ENCODE data around the gene GBX1. TPM values are rescaled to one million over a fixed set of nuclear protein-coding genes. Genes with fewer than 3 reads are reported as not detected.

The GBX1 gene
- total RNA-seq, 1 experiment from 2014 or later: not detected

DNA sequence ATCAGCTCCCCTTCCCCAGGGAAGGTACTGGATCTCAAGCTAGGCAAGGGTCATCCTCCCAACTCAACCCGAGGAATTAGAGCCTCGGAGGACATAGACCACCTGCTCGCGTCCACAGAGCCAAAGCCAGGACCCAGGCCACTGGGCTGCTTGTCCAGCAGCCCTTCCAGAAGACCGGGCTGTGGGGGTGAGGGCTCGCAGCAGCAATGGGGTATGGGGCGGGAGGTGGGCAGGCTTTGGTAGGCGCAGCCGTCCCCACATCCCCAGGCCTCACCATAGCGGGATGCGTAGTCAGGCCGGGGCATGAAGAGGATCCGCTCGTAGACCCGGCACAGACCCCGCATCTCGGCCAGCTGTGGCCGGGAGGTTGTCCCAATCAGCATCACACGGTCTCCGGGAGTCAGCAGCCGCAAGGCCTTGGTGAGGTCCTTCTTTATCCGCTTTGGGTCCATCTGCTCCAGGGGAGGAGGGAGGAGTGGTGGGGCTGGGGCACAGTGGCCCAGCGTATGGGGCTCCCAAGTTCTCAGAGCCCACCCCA lies 24.6 kb upstream of the GBX1 start:
- POLR2A ChIA-PET: no interaction called here
- no TSS peak for BruUV-seq (replicated peaks)
- CTCF ChIA-PET: no interaction called here
- Mint-ChIP-seq H3K4me3 (ENCODE audit: unreplicated experiment) (no peak overlapping the region), H3K27me3 (ENCODE audit: insufficient read depth, unreplicated experiment) (peaks cover 15% of the 10 kb centered on the region), H3K27ac (ENCODE audit: unreplicated experiment) (no peak overlapping the region), H3K4me1 (ENCODE audit: low read depth, unreplicated experiment) (no peaks in the 10 kb centered on the region), H3K36me3 (ENCODE audit: insufficient read depth, unreplicated experiment) (no peaks in the 10 kb centered on the region), H3K9me3 (ENCODE audit: unreplicated experiment) (no peaks in the 10 kb centered on the region)
- no peak for DNase-seq
- intact Hi-C loops (cut with micrococcal nuclease; ENCODE audit: unreplicated experiment): no loop called here
- no peak for TF ChIP-seq CTCF (IDR thresholded peaks at IDR 0.05; ENCODE audit: insufficient read depth in 1 of 2, low read depth in 1 of 2, low read length in 1 of 2, severe bottlenecking in 1 of 2, unreplicated experiment in 1 of 2)
- H3K4me3 ChIP-seq (ENCODE audit: low read depth, low read length): no peak overlapping the region
- peaks cover 3% of the 10 kb centered on the region; the same call in 1 of the 2 replicates for H3K27me3 ChIP-seq (replicated peaks; ENCODE audit: control insufficient read depth, insufficient read depth, low read length)
- no peaks in the 10 kb centered on the region for H3K36me3 ChIP-seq (ENCODE audit: control insufficient read depth, insufficient read depth, low read length)
- no peaks in the 10 kb centered on the region for H3K9me3 ChIP-seq
- no peaks in the 10 kb centered on the region for H3K4me1 ChIP-seq

GRCh38 chr7:151191544-151191943 lies 24.1 kb upstream of the GBX1 start:
- no peak overlapping the region for H3K27ac Mint-ChIP-seq (ENCODE audit: unreplicated experiment)
- no peaks in the 10 kb centered on the region for H3K36me3 Mint-ChIP-seq (ENCODE audit: insufficient read depth, unreplicated experiment)
- H3K27me3 Mint-ChIP-seq (ENCODE audit: insufficient read depth, unreplicated experiment): peaks cover 15% of the 10 kb centered on the region
- no peaks in the 10 kb centered on the region for H3K9me3 Mint-ChIP-seq (ENCODE audit: unreplicated experiment)
- intact Hi-C loops (cut with micrococcal nuclease; ENCODE audit: unreplicated experiment): no loop called here
- H3K4me3 Mint-ChIP-seq (ENCODE audit: unreplicated experiment): no peak overlapping the region
- no peaks in the 10 kb centered on the region for H3K9me3 ChIP-seq
- CTCF ChIA-PET: no interaction called here
- no peaks in the 10 kb centered on the region for H3K36me3 ChIP-seq (ENCODE audit: control insufficient read depth, insufficient read depth, low read length)
- TF ChIP-seq CTCF (IDR thresholded peaks at IDR 0.05; ENCODE audit: insufficient read depth in 1 of 2, low read depth in 1 of 2, low read length in 1 of 2, severe bottlenecking in 1 of 2, unreplicated experiment in 1 of 2): peak; percentile 7 to 35
- BruUV-seq (replicated peaks): no TSS peak
- H3K4me3 ChIP-seq (ENCODE audit: low read depth, low read length): no peak overlapping the region
- H3K4me1 Mint-ChIP-seq (ENCODE audit: low read depth, unreplicated experiment): no peaks in the 10 kb centered on the region
- no peaks in the 10 kb centered on the region for H3K4me1 ChIP-seq
- peaks cover 3% of the 10 kb centered on the region; the same call in 1 of the 2 replicates for H3K27me3 ChIP-seq (replicated peaks; ENCODE audit: control insufficient read depth, insufficient read depth, low read length)
- POLR2A ChIA-PET: no interaction called here
- peak in 1 of 2 experiments; percentile 41 for DNase-seq

- intact Hi-C loops (cut with micrococcal nuclease; ENCODE audit: unreplicated experiment): no loop called here
- no TSS peak for BruUV-seq (replicated peaks)
- POLR2A ChIA-PET: no interaction called here
- peaks cover 12% of the 10 kb centered on the region for H3K27me3 Mint-ChIP-seq (ENCODE audit: insufficient read depth, unreplicated experiment)
- no peak overlapping the region for H3K27ac Mint-ChIP-seq (ENCODE audit: unreplicated experiment)
- H3K36me3 Mint-ChIP-seq (ENCODE audit: insufficient read depth, unreplicated experiment): no peaks in the 10 kb centered on the region
- no peaks in the 10 kb centered on the region for H3K4me1 Mint-ChIP-seq (ENCODE audit: low read depth, unreplicated experiment)
- no peak for DNase-seq
- CTCF ChIA-PET: no interaction called here
- no peak overlapping the region for H3K4me3 Mint-ChIP-seq (ENCODE audit: unreplicated experiment)
- no peaks in the 10 kb centered on the region for H3K9me3 Mint-ChIP-seq (ENCODE audit: unreplicated experiment)
- H3K27me3 ChIP-seq (replicated peaks; ENCODE audit: control insufficient read depth, insufficient read depth, low read length): peaks cover 1% of the 10 kb centered on the region; the same call in 1 of the 2 replicates
- H3K36me3 ChIP-seq (ENCODE audit: control insufficient read depth, insufficient read depth, low read length): no peaks in the 10 kb centered on the region
- no peaks in the 10 kb centered on the region for H3K9me3 ChIP-seq
- no peaks in the 10 kb centered on the region for H3K4me1 ChIP-seq
- TF ChIP-seq CTCF (IDR thresholded peaks at IDR 0.05; ENCODE audit: insufficient read depth in 1 of 2, low read depth in 1 of 2, low read length in 1 of 2, severe bottlenecking in 1 of 2, unreplicated experiment in 1 of 2): no peak
- no peak overlapping the region for H3K4me3 ChIP-seq (ENCODE audit: low read depth, low read length)
Observed at GRCh38 chr7:151189038-151189437, 21.5 kb upstream of the GBX1 start.
